Activated CD4-positive, CD25-positive, alpha-beta regulatory T cell treated with anti-CD3 and anti-CD28 coated beads, Interleukin-2, amount 50 U/mL, for 72 hours (primary cell): Measurements from ENCODE around the gene ASPA.

Experiments used
- DNase-seq: peaks from one replicate; pipeline ENCODE4 v3.0.0; 2021

The ASPA gene

DNA sequence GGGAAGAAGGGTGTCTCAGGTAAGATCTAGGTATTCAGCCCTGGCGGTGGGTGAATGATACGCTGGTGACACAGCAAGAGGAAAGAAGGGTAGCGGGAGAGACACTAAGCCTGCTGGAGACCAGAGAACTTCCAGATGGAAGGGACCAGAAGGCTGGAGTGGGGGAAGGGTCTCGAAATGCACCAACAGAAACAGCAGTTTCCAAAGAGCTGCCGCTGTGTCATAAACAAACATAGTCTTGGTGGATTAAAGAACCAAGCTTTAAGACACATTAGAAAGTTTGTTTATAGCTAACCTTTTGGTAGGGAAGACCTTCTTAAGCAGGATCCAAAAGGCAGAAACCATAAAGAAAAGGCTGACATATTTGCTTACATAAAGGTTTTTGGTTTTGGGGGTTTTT is 60.9 kb downstream of the ASPA start:
- DNase-seq, result no peak

DNA sequence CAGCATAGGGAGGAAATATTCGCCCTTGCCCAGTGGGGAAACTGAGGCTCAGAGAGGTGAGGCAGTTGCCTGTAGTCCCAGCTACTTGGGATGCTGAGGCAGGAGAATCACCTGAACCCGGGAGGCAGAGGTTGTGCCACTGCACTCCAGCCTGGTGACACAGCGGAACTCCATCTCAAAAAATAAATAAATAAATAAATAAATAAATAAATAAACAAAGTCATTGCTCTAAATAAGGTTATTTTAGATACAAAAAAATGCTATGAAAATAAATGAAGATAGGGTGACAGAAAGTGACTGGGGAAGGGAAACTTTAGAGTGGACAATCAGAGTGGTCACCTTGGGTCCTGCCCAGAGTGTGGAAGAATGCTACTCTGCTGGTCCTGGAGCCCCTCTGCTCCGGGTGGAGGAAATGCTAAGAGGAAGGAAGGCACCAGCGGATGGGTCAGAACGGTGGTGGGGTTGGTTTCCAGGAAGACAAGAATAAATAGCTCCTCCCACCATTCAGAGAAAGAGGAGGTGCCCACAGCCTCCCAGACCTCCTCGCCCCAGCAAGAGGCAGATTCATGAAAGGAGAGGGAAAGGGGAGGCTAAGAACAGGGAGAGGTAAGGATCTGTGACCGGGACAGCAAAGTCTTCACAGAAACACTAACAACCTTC is 64.2 kb downstream of the ASPA start:
- DNase-seq, result no peak

DNA sequence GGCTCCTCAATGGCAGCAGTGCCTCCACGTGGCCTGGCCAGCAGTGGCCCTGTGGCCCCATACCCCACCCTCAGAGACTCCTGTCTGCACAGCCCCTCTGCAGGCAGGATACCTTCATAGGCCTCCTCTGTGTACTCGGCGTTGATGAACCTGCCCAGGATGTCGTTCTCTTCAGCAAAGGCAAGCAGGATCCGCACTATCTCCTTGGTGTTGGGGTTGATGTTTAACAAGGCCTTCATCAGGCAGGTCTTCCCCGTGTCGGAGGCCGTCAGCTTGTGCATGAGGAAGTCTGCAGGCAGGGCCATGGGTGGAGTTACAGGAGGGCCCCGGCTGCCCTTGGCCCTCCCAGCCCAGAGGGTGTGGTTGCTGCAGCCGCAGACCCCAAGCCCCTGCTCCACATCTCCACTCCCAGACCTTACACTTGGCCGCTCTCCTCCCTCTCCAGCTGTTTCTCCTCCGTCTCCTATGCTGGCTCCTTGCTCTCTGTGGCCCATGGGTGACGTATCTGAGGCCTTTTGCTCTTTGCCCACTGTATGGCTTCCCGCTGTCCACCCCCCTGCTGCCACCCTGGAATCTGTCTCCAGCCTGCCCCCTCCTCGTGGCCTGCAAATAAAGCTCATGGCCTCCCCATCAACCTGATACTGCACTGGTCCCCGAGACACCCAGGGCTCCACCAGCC is 66.8 kb downstream of the ASPA start:
- no peak for DNase-seq

DNA sequence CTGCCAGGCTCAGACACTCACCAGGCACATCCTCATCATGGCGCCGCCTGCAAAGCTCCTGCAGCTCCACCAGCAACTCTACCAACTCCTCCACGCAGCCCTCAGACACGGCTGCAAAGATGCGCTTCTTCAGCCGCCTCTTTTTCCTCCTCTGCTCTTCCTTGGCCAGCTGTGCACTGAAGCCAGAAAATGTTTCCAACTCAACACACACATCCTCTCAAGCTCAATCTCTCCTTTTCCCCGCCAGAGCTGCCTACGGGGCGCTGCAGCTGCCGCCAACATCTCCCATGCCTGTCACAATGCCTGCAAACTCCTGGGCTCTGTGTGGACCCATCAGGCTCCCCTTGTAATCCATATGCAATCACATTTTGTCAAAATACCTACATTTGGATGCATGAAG is 67.7 kb downstream of the ASPA start:
- DNase-seq, result no peak

DNA sequence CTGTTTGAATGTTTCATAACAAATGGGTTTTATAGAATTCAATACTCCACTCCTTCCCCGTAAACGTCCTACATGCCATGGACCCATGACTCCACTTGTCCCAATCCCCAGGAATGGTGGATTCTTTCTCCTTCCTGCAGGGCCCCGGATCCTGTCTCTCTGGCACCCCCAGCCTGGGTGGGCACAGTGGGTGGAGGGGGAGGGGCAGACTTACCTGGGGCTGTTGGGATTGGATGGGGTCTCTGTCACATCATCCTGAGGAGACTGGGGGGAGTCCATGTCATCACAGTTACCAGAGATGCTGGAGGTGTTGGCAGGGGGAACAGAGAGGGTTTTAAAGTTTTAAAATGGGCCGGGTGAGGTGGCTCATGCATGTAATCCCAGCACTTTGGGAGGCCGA is 68.6 kb downstream of the ASPA start:
- DNase-seq, result no peak

DNA sequence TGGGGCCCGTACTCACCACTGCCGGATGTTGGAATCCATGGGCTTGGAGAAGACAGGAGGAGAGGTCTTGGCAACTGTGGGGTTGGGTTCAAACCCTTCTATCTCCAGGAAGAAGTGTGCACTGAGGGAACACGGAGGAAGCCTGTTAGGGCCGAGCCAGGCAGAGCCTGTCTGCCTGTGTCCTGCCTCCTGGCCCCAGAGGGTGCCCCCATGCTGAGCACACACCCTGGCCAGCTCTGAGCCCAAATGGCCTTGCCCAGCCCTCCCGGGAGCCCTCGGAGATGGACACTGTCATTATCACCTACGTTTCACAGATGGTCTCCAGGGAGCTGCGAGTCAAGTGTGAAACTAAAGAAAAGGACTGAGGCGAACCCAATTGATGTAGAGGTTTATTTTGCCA is 69.4 kb downstream of the ASPA start:
- DNase-seq, result no peak

DNA sequence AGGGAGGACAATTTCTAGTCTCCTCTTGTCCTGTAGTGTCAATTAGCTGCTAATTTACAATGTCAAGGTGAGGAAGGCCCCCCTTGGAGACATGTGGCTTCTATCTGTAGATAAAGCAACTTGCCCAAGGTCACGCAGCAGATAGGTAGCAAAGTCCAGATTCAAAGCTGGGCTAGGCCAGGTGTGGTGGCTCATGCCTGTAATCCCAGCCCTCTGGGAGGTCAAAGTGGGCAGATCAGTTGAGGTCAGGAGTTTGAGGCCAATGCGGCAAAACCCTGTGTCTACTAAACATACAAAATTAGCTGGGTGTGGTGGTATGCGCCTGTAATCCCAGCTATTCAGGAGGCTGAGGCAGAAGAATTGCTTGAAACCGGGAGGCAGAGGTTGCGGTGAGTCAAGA is 70.7 kb downstream of the ASPA start:
- no peak for DNase-seq

DNA sequence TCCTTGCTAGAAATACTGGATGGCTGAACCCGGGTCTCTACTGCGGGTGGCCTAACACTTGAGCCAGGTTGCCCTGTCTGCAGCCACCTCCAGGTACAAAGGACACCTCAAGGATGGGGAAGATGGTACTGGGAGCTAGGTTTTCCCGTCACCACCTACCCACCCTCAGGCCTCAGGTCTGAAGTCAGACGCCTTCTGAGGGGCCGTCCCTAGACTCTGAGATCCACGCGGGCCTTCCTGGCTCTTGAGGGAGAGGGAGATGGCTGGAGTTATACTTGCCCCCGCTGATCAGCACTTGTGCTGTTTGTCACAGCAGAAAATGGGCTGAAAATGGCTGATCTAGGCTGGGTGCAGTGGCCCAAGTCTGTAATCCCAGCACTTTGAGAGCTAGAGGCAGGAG is 71.2 kb downstream of the ASPA start:
- DNase-seq, result no peak

DNA sequence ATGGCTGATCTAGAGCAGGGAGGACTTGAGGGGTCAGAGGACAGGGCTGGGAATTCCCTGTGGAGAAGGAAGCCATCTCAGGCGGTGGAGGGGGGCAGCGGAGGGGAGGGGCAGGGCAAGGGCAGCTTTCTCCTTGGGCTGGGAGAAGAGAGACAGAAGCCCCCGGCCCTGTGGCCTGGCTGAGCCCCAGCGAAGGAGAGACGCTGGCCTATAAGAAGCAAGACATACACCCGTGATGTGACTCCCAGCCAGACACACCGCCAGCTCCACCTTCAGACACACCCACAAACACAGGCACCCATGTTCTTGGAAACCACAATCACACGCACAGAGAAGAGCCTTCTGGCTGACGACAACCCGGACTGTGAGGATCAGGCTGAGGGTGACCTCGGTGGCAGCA is 71.8 kb downstream of the ASPA start:
- DNase-seq, result no peak

DNA sequence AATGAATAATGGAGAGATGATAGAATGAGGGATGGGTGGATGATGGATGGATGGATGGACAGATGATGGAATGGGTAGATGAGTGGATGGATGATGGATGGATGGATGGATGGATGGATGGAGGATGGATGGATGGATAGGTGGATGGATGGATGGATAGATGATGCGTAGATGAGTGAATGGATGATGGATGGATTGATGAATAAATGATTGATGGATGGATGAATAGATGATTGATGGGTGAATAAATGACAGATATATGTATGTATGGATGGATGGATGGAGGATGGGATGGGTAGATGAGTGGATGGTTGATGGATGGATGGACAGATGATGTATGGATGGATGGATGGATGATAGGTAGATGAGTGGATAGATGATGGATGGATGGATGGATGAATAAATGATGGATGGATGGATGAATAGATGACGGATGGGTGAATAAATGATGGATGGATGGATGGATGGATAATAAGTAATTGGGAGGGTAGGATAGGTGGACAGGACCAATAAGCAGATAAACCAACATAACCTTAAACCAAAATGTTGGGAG is 73.9 kb downstream of the ASPA start:
- no peak for DNase-seq

DNA sequence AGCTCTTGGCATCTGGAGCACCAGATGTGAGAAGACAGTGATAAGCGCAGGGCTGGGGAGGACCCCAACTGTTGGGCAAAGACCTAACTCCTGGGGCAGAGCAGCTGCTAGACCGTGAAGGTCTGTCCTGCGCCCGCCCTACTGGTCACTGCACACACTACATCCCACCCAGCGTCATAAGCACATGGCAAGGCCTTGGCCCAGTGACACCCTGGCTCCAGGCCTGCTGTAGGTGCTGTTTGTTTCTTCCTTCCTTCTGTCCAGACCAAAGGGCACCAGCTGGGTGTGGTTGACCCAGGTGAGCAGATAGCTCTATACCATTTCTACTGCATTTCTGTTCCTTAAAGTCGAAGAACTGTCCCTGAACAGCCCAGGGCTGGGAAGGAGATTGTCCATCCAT is 75.4 kb downstream of the ASPA start:
- DNase-seq, result no peak

DNA sequence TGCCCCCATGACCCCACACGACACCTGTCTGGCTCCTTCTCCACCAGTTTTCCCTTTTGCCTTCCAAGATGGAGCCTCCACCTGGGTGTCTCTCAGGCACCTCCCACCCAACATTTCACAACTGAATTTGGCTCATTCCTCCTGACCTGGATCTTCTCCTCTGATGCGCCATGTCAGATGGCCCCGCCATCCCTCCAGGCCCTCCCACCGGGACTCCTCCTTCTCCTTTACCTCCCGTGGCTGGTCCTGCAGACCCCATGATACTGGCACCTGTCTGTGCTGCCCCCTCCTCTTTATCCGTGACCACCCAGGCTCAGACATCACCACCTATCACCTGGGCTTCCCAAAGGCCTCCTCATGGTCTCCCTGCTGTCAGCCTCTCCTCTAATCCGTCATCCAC is 77.1 kb downstream of the ASPA start:
- DNase-seq, result no peak
